T47D (cell line): ENCODE results near the gene DPYSL3.
A peak's percentile ranks its signal among the peaks of the same experiment; 100 is the strongest.

Experiments used
- DNase-seq, 2 experiments: peaks; one replicate each; pipeline versions ENCODE4 v3.0.0 to v3.0.0-alpha.2; 2011 to 2012; ENCODE audit warnings: low read depth in 1 of 2, low spot score in 1 of 2
- JUND ChIP-seq: IDR thresholded peaks from 2 replicates; pipeline ENCODE4 v1.6.1; 2012; ENCODE audit warnings: low read depth
- in situ Hi-C: cut with HindIII; loops from 2 replicates; pipeline ENCODE4 v1.10.0; 2016; ENCODE audit warnings: low sequenced_read_pairs, low pct_unique_long_range_greater_than_20kb

Gene DPYSL3

DNA sequence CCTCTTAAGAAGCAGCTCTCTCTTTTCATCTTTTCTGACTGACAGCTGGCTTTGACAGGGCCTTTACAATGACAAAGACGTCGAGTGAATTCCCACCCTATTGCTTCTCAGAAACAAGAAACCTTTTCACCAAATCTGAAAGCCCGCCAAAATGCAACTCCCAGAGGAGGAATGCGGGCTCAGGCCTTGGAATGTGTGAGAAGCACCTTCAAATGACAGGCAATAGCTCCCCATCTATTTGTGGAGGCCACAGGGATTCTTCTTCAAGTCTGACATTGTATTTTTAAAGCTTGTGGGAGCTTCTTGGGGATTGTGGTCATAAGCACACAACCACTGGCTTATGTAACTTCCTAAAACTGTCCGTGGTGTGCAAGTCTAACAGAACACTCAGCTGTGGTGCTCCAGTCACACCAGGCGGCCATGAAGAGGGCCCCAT is 72.7 kb downstream of the DPYSL3 start:
- no peak for DNase-seq
- in situ Hi-C loops = no loop called here
- no peak for TF ChIP-seq JUND

DNA sequence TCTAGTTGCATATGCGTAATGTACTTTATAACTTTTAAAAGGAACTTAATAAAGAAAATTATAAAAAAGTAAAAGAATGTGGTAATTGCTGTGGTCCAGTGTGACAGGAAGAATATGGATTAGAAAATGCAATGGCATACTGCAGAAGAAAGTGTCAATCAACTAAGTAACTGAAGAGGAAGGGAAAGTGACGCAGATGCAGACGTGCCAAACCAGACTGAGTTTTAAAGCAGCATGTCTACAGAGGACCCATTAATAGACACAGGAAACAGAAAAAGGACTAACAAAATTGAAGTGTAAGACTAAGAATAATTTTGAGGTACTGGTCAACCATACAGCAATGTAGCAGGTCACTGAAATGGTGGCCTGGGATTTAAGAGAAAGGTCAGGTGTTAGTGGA is 73.3 kb downstream of the DPYSL3 start:
- no peak for DNase-seq
- TF ChIP-seq JUND = no peak
- in situ Hi-C loops = no loop called here

DNA sequence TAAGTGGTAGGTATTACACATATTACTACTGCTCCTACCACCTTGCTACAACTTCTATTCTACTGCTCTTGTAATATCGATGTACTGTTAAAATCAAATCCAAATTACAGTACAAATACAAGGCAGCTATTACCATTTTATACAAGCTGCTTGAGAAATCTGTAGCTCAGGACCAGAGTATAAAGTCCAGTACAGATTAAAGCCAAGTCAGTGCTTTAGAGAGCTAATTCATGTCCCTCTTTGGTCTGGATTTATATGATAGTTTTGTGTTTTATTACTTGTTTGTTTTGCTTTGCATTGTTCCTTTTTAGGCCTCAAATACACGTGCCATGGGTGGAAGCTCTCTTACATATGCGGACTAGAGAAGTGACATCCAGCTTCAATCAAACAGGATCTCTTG is 75.8 kb downstream of the DPYSL3 start:
- no peak for DNase-seq
- in situ Hi-C loops = no loop called here
- TF ChIP-seq JUND = no peak

GRCh38 chr5:147432323-147432722 is 77.5 kb downstream of the DPYSL3 start:
- TF ChIP-seq JUND = no peak
- no peak for DNase-seq
- in situ Hi-C loops = no loop called here

- in situ Hi-C loops = no loop called here
- DNase-seq = no peak
- TF ChIP-seq JUND = no peak
These were observed 78.3 kb downstream of the DPYSL3 start for GRCh38 chr5:147431586-147431985.

DNA sequence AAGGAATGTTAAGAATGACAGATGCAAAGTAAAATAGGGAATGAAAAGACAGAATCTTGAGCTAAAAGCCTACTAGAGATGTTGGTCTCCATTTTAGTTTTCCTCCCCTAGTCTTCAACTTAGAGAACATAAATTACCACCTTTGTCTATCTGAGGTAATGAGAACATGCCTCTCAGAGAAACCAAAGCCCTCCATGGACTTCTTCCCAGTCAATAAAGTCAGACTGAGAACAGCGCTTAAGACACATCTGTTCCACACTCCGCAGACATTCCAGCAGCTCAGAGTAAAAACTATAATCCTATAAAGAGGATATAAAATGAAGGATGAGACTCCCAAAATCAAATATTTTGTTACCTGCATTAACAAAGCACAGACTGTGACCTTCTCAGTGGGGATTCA is 79.2 kb downstream of the DPYSL3 start:
- in situ Hi-C loops = no loop called here
- no peak for TF ChIP-seq JUND
- no peak for DNase-seq

GRCh38 chr5:147427521-147428401 is 82.1 kb downstream of the DPYSL3 start:
- no peak for DNase-seq
- TF ChIP-seq JUND = no peak
- in situ Hi-C loops = no loop called here

DNA sequence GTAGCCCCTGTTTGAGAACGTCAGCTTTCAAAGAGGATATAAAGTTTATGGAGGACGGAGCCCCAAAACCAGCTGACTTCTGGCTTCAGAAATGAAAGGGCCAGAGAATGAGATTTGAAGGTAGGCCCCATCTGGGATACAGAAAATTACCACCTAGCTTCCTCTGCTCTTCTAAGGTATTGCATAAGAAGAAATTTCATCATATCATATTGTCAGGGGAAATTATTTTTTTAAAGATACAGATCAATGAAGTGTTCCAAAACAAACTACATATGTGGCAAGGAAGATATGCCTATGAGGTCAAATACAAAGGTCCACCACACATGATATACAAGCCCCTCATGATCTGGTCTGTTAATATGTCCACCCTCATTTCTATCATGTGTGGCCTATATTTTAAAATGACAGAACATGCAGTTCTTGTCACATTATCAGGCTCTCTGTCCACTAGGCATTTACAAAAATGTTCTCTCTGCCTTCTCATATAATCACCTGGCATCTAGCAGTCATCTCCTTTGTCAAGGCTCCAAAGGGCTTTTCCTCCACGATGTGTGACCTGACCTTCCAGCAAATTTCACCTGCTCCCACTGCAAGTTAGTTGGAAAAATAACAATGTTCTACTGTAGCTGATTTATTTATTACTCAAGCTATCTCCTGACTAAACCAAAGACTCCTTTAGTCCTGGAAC is 83.1 kb downstream of the DPYSL3 start:
- in situ Hi-C loops = no loop called here
- no peak for DNase-seq
- TF ChIP-seq JUND = no peak

- in situ Hi-C loops = no loop called here
- no peak for DNase-seq
- TF ChIP-seq JUND = no peak
These were observed 91.3 kb downstream of the DPYSL3 start for GRCh38 chr5:147418613-147419012.

GRCh38 chr5:147417135-147417813 is 92.6 kb downstream of the DPYSL3 start:
- peak in 1 of 2 experiments; percentile 22 for DNase-seq
- in situ Hi-C loops = no loop called here
- TF ChIP-seq JUND = no peak

DNA sequence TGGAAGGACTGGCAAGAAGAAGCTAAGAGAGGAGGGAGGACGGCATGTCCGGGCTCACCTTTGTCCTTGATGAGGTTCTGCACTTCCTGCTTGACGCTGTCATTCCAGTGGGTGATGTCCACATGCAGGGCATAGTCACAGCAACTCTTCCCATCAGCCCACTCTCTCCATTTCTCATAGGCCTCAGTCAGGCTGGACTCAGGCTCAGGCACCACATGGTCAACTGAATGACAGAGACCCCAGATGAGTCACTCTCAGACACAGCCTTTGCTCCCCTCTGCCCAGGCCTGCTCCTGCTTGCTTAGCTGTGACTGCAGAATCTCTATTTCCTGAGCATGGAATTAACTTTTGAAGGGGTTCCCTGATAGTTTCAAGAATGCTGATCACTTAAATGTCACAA is 94.2 kb downstream of the DPYSL3 start:
- no peak for DNase-seq
- in situ Hi-C loops = no loop called here
- no peak for TF ChIP-seq JUND

- in situ Hi-C loops = no loop called here
- no peak for DNase-seq
- no peak for TF ChIP-seq JUND
These were observed 96.6 kb downstream of the DPYSL3 start for GRCh38 chr5:147413266-147413665.

- no peak for DNase-seq
- no peak for TF ChIP-seq JUND
- in situ Hi-C loops = no loop called here
These were observed 97.3 kb downstream of the DPYSL3 start for GRCh38 chr5:147412561-147412960.
